D721Med (cell line): ENCODE measurements around the gene RCC2.

Source experiments
- DNase-seq: peaks from one replicate; pipeline ENCODE4 v3.0.0; 2011; ENCODE audit warnings: low spot score; ENCODE audit not compliant: insufficient read length
- FAIRE-seq: peaks from 2 replicates; lab custom pipeline; 2011; peaks lifted over from hg19 to GRCh38; lab: Jason Lieb, UNC
- TF ChIP-seq, protein P1 (sequence below): IDR thresholded peaks from 2 replicates; pipeline ENCODE4 v1.5.1; 2012; ENCODE audit warnings: mild to moderate bottlenecking, control low read depth; ENCODE audit not compliant: insufficient read depth; ENCODE audit errors: missing control alignments

The RCC2 gene

DNA sequence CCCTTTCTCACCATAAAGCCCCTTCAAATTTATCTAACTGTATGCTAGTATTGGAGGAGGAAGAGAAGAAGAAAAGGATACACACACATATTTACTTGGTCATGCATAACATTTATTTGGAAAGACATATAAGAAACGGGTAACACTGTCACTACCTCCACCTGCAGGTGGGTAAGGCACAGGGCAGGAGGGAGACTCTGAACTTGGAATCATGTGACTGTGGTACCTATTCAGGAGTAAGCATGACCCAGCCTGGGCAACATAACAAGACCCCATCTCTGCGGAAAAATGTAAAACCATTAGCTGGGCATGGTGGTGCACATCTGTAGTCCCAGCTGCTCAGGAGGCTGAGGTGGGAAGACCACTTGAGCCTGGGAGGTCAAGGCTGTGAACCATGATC is 68.9 kb downstream of the RCC2 start:
- FAIRE-seq (no peak), DNase-seq (no peak)
- TF ChIP-seq, protein P1, sequence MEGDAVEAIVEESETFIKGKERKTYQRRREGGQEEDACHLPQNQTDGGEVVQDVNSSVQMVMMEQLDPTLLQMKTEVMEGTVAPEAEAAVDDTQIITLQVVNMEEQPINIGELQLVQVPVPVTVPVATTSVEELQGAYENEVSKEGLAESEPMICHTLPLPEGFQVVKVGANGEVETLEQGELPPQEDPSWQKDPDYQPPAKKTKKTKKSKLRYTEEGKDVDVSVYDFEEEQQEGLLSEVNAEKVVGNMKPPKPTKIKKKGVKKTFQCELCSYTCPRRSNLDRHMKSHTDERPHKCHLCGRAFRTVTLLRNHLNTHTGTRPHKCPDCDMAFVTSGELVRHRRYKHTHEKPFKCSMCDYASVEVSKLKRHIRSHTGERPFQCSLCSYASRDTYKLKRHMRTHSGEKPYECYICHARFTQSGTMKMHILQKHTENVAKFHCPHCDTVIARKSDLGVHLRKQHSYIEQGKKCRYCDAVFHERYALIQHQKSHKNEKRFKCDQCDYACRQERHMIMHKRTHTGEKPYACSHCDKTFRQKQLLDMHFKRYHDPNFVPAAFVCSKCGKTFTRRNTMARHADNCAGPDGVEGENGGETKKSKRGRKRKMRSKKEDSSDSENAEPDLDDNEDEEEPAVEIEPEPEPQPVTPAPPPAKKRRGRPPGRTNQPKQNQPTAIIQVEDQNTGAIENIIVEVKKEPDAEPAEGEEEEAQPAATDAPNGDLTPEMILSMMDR, result no peak

DNA sequence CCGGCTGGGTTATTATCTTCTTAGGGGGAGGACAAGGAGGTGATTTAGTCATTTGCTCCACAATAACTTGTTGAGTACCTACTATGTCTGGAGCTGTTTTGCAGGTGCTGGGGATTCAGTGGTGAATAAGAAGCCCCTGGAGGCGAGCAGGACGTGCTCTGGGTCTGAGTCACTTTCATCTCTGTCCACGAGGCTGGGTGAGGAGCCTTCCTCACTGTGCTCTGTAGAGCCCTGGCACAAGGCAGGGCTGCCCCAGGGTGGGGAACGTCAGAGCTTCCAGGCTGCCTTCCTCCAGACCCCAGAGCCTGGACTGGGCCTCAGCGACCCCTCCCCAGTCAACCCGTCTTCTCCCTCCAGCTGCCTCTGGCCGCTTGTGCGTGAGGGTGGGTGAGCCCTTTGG is 70.0 kb downstream of the RCC2 start:
- DNase-seq (no peak), FAIRE-seq (no peak)
- TF ChIP-seq, protein P1, result no peak

DNA sequence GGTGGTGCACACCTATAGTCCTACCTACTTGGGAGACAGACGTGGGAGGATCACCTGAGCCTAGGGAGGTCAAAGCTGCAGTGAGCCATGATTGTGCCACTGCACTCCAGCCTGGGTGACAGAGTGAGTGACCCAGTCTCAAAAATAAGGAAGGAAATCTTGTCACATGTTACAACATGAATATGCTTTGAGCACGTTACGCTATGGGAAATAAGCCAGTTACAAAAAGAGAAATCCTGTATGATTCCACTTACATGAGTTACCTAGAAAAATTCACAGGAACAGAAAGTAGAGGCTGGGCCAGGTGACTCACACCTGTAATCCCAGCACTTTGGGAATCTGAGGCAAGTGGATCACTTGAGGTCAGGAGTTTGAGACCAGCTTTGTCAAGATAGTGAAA is 74.2 kb downstream of the RCC2 start:
- TF ChIP-seq, protein P1, result no peak
- no peak for FAIRE-seq
- no peak for DNase-seq

DNA sequence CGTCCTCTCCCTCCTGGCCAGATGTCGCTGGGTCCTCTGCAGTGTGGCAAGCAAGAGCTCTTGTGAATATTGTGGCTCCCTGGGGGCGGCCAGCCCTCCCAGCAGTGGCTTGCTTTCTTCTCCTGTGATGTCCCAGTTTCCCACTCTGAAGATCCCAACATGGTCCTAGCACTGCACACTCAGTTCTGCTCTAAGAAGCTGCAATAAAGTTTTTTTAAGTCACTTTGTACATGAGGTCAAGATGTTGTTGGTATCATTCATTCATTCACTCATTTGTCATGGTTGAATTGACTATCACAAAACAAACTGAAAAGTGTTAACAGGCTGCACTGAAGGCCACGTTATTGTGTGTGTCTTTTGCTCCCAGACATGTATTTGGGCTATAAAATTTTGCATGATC is 75.7 kb downstream of the RCC2 start:
- FAIRE-seq, result no peak
- no peak for DNase-seq
- TF ChIP-seq, protein P1, result no peak

DNA sequence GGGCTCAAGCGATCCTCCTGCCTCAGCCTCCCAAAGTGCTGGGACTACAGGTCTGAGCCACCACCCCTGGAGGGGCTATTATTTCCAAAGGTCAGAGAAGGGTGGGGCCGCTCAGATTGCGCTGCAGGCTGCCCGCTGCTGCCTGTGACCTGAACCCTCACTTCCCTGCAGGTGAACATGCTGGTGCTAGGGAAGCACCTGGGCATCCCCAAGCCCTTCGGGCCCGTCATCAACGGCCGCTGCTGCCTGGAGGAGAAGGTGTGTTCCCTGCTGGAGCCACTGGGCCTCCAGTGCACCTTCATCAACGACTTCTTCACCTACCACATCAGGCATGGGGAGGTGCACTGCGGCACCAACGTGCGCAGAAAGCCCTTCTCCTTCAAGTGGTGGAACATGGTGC is 76.1 kb downstream of the RCC2 start:
- no peak for FAIRE-seq
- DNase-seq, result no peak
- TF ChIP-seq, protein P1, result no peak

DNA sequence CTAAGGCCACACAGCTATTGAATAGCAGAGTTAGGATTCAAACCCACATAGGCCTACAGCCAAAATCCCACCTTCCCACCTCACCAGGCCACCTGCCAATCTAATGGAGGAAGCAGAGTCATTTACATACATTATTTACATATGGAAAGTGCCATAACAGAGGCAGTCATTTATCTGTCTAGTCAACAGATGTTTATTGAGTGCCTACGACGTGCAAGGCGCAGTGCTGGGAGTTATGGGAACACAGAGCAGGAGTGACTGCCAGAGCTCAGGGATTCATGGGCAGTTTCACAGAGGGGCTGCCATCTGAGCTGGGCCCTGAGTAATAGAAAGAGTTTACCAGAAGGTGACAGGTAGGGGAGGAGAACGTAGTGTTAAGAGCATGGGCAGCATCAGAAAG is 77.8 kb downstream of the RCC2 start:
- TF ChIP-seq, protein P1, result no peak
- no peak for DNase-seq
- FAIRE-seq, result no peak

DNA sequence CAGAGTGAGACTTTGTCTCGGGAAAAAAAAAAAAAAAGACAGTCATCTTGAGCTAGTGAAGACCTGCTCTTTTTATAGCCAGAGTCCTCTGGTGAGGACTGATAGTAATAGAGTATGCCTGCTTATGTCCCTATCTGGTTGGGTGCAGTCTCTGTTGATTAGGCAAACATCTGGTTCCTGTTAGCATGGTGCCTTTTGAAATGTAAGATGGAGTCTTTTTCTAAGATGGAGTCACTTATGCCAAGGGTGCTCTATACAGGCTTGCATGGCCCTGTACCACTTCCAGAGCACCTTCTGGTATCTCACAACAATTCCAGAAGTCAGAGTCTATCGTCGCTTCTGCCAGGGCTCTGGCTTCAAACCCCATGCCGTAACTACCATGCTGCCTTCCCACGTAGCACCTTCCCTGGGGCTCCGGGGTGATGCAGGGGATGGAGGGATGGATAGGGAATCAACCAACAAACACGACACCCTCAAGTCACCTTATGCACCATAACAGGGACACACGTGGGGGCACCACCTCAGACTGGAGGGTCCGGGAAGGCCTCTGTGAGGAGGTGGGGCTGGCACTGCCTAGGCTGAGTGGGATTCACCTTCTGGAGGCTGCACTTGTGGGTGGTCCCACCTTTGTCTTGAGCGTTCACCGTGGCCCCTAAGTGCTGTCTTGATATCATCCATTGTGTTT is 79.1 kb downstream of the RCC2 start:
- no peak for FAIRE-seq
- TF ChIP-seq, protein P1, result no peak
- DNase-seq, result no peak
